Heart right ventricle (tissue), 16 donors: ENCODE data around the gene SARNP. TPM values are rescaled to one million over a fixed set of nuclear protein-coding genes. Genes with fewer than 3 reads are reported as not detected.

Experiments used
- ATAC-seq, 8 donors: fragments of 200-7000 bp; cut with Tn5 transposase; one replicate each; pipeline ENCODE4 v1.9.1; 2020; ENCODE audit warnings: mild to moderate bottlenecking in 8 of 8, moderate library complexity in 8 of 8, moderate number of reproducible peaks in 1 of 8
- DNase-seq, 2 donors: peaks; one replicate each; pipeline ENCODE4 v3.0.0-alpha.2; 2020
- H3K27ac ChIP-seq, 10 donors: fragments of 200-600 bp; sonication (generic) in 2 of 10; one replicate each; pipeline versions ENCODE4 v1.5.0 to v1.8.0; 2020 to 2022; ENCODE audit warnings: mild to moderate bottlenecking in 3 of 10
- H3K27me3 ChIP-seq, 7 donors: fragments of 200-600 bp; one replicate each; pipeline ENCODE4 v1.8.0; 2021 to 2022; ENCODE audit warnings: mild to moderate bottlenecking in 2 of 7
- H3K36me3 ChIP-seq, 9 donors: fragments of 200-600 bp; sonication (generic) in 1 of 9; one replicate each; pipeline versions ENCODE4 v1.5.0 to v1.8.0; 2020 to 2022; ENCODE audit warnings: mild to moderate bottlenecking in 2 of 9
- H3K4me1 ChIP-seq, 9 donors: fragments of 200-600 bp; sonication (generic) in 1 of 9; one replicate each; pipeline versions ENCODE4 v1.5.0 to v1.8.0; 2020 to 2022; ENCODE audit warnings: mild to moderate bottlenecking in 4 of 9
- H3K4me3 ChIP-seq, 10 donors: fragments of 200-600 bp; sonication (generic) in 2 of 10; one replicate each; pipeline versions ENCODE4 v1.5.0 to v1.8.0; 2020 to 2022; ENCODE audit warnings: mild to moderate bottlenecking in 7 of 10, moderate library complexity in 2 of 10
- H3K9me3 ChIP-seq, 11 donors: fragments of 200-600 bp in 10 of 11; sonication (generic) in 2 of 11; one replicate each; pipeline versions ENCODE4 v1.5.0 to v1.8.0; 2013 to 2022; ENCODE audit warnings: mild to moderate bottlenecking in 2 of 11, control low read depth in 1 of 11, moderate library complexity in 1 of 11
- CTCF ChIP-seq, 9 donors: fragments of 200-600 bp; sonication (generic) in 2 of 9; IDR thresholded peaks; one replicate each; pipeline versions ENCODE4 v1.5.0 to v1.8.0; 2021 to 2022; ENCODE audit warnings: antibody characterized with exemption in 9 of 9, mild to moderate bottlenecking in 5 of 9, moderate library complexity in 1 of 9
- WGBS, 2 donors: extraction: QIAGEN DNeasy Blood & Tissue Kit; methylation state at CpG; one replicate each; pipeline ENCODE4 v1.1.7; 2013; ENCODE audit warnings: inconsistent platforms in 1 of 2; 5-methylcytosine and 5-hydroxymethylcytosine counted together
- intact Hi-C, 10 donors: fragments of 100-400 bp; cut with DNase I; formaldehyde crosslinking; loops; one replicate each; pipeline versions ENCODE4 v1.11.1 to v1.14.2; 2022
- polyA plus RNA-seq, 2 donors: library from polyadenylated mRNA; stranded (reverse); fragments of 200-250 nt; gene quantifications; one replicate each; pipeline ENCODE4 v1.2.3, GENCODE V29; 2013
- total RNA-seq, 10 donors: library from RNA; stranded (reverse); fragmentation: NEBNext Ultra II Directional in 3 of 10; extraction: Animal tissue kit (Norgen Biotek cat#: 25700) in 3 of 10; gene quantifications; one replicate each; pipeline versions ENCODE4 v1.2.1 to v1.2.4, GENCODE V29; 2021 to 2023
- donor health status: Arrhythmogenic right ventricular cardiomyopathy.
- donor health status: ischemic (EF 13 %, LVEDD 7.1; RV severe dilation, severe dysfunction).
- donor health status: healthy with polysubstance abuse.
- donor health status: DM: no; HTN: yes; CAD: no.
- donor health status: DM: no; HTN: no; CAD: no.
- donor health status: ischemic (EF 25% LVEDD 6.9; RV normal size, moderate dysfunction).
- donor health status: ischemic (EF 25% LVEDD 5.7; RV mildly dilated, moderate dysfunction).
- donor health status: healthy.
- donor health status: DM: yes; HTN: yes; CAD: no.
- donor health status: Ischemic cardiomyopathy.
- donor health status: ischemic (EF 35%, LVEDD 5.7; RV mildly dilated, moderate dysfunction).
- donor health status: nonischemic (EF 11% LVEDD 7.7; RV severe dilation, severe dysfunction).
- donor health status: DM: yes; HTN: yes; CAD: no.
- donor health status: PGD.
- donor health status: ischemic (EF 29% LVEDD 5.4; RV normal size, mild dysfunction).
- donor health status: nonischemic (EF 23%, LVEDD 6.1; RV moderate dilation, normal function).

SARNP gene
- total and polyA plus RNA-seq, 12 donors = 47.5 to 136 (median 55.2) TPM

GRCh38 chr12:55777856-55778255 lies 39.7 kb downstream of the SARNP start:
- no peak for TF ChIP-seq CTCF (IDR thresholded peaks at IDR 0.05)
- ATAC-seq (no peak), DNase-seq (no peak)
- Histone ChIP-seq H3K36me3 (peaks cover 0 to 100% (median 31%) of the 10 kb centered on the region in 9 donors), H3K27ac (no peak overlapping the region), H3K27me3 (no peaks in the 10 kb centered on the region), H3K4me3 (no peak overlapping the region), H3K9me3 (no peaks in the 10 kb centered on the region), H3K4me1 (no peaks in the 10 kb centered on the region)
- intact Hi-C loops = no loop called here
- WGBS, 2 donors = 91 to 93% methylated on average over 3 of the region's 3 CpGs

GRCh38 chr12:55771736-55772135 lies 45.8 kb downstream of the SARNP start:
- TF ChIP-seq CTCF (IDR thresholded peaks at IDR 0.05) = no peak
- WGBS, 2 donors = 60 to 71% methylated on average over 6 of the region's 6 CpGs
- Histone ChIP-seq H3K4me1 (no peaks in the 10 kb centered on the region), H3K27me3 (no peaks in the 10 kb centered on the region), H3K36me3 (peaks cover 0 to 97% (median 11%) of the 10 kb centered on the region in 9 donors), H3K4me3 (no peak overlapping the region), H3K27ac (no peak overlapping the region), H3K9me3 (no peaks in the 10 kb centered on the region)
- ATAC-seq (no peak), DNase-seq (no peak)
- intact Hi-C loops = no loop called here

- ATAC-seq (no peak), DNase-seq (no peak)
- 91 to 99% methylated on average over 4 of the region's 4 CpGs for WGBS, 2 donors
- Histone ChIP-seq H3K27me3 (no peaks in the 10 kb centered on the region), H3K4me3 (no peak overlapping the region), H3K27ac (no peak overlapping the region), H3K4me1 (no peaks in the 10 kb centered on the region), H3K36me3 (peaks cover 0 to 94% (median 12%) of the 10 kb centered on the region in 9 donors), H3K9me3 (no peaks in the 10 kb centered on the region)
- intact Hi-C loops = no loop called here
- no peak for TF ChIP-seq CTCF (IDR thresholded peaks at IDR 0.05)
Measured at GRCh38 chr12:55767156-55767555, 50.4 kb downstream of the SARNP start.

GRCh38 chr12:55765736-55766290 lies 51.7 kb downstream of the SARNP start:
- TF ChIP-seq CTCF (IDR thresholded peaks at IDR 0.05) = no peak
- intact Hi-C loops = no loop called here
- DNase-seq (no peak), ATAC-seq (no peak)
- 87 to 89% methylated on average over 5 of the region's 5 CpGs for WGBS, 2 donors
- no peak overlapping the region for H3K27ac ChIP-seq
- peaks cover 0 to 92% (median 6%) of the 10 kb centered on the region in 9 donors for H3K36me3 ChIP-seq
- H3K4me1 ChIP-seq = no peaks in the 10 kb centered on the region
- no peaks in the 10 kb centered on the region for H3K27me3 ChIP-seq
- H3K9me3 ChIP-seq = no peaks in the 10 kb centered on the region
- no peak overlapping the region for H3K4me3 ChIP-seq
